Epidermal melanocyte (primary cell): ENCODE data around the gene SERPINE2.

ENCODE experiments used
- DNase-seq: peaks from one replicate; pipeline ENCODE4 v3.0.0; 2011; ENCODE audit warnings: low spot score; ENCODE audit not compliant: insufficient read length

The SERPINE2 gene

GRCh38 chr2:223978451-223978850 is 60.6 kb downstream of the SERPINE2 start:
- no peak for DNase-seq

GRCh38 chr2:223976635-223977226 is 62.4 kb downstream of the SERPINE2 start:
- DNase-seq: no peak

DNA sequence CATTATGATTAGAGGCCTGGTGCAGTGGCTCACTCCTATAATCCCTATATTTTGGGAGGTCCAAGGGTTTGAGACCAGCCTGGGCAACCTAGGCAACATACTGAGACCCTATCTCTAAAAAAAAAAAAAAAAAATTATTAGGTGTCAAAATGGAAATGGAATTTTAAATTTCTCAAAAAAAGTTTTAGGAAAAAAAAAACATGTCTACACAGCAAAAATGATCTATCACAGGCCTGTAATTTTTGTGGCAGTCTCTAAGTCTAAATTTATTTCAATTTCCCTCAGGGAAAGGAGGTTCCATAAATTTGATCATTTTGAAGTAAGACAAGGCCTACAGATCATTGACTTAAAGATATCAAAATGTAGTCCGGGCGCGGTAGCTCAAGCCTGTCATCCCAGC is 65.5 kb downstream of the SERPINE2 start:
- DNase-seq: no peak

- DNase-seq: no peak
These were observed 66.4 kb downstream of the SERPINE2 start for GRCh38 chr2:223972656-223973102.

DNA sequence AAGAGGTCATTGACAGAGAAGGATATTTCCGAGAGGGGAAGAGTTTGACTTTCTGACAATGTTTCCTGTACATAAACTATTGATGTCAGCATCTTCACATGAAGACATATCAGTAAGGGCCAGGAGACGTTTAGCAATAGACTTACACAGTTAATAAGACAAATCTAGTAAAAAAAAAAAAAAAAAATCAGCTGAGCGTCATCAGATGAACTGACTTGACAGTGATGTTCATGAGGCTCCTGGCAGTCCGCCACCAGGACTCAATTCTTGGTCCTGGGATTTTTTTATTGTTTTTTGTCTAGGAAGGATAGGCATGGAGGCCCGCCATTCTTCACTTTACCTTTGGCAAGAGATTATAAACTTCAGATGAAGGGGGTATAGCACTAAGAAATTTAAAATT is 67.4 kb downstream of the SERPINE2 start:
- DNase-seq: no peak

- DNase-seq: no peak
These were observed 68.5 kb downstream of the SERPINE2 start for GRCh38 chr2:223970343-223971128.

DNA sequence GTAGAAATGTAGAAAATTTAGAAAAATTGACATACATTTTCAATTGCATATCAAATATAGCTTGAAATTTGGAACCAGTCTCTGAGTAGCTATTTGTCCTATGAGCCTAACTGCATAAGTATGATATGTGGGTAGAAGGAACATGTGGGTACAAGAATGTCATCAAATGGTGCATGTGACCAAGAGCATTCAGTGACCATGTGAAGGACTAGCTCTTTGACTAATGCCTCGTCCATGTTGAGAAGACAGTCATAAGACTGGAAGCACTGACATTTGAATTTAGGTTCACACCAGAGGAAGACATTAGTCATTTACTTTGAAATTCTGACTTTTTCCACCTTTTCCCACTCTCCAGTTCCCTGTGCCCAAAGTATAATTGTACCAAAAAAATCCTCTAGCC is 69.2 kb downstream of the SERPINE2 start:
- no peak for DNase-seq

GRCh38 chr2:223969315-223969714 is 69.8 kb downstream of the SERPINE2 start:
- no peak for DNase-seq

GRCh38 chr2:223967981-223968380 is 71.1 kb downstream of the SERPINE2 start:
- DNase-seq: no peak

- DNase-seq: peak; percentile 49
These were observed 79.4 kb downstream of the SERPINE2 start for GRCh38 chr2:223959688-223960087.

- DNase-seq: peak; percentile 72
These were observed 81.8 kb downstream of the SERPINE2 start, which contains the start of gene MRPL44 for GRCh38 chr2:223957092-223957851. Gene MRPL44 (plus strand): TSS chr2:223957463. CDS start chr2:223957473, 10 bp downstream.

- DNase-seq: no peak
These were observed 82.8 kb downstream of the SERPINE2 start for GRCh38 chr2:223956300-223956699.

DNA sequence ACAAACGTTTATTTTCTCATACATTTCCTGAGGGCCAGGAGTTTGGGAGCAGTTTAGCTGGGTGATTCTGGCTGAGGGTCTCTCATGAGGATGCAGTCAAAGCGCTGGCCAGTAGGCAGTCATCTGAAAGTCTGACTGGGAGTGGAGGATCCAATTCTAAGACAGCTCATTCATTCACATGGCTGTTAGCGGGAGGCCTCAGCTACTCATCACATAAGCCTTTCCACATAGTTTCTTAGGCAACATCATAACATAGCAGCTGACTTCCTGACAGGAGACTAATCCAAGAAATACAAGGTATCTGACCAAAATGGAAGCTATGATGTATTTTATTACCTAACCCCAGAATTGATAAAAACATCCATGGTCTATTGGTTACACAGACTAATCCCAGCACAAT is 84.7 kb downstream of the SERPINE2 start:
- no peak for DNase-seq

DNA sequence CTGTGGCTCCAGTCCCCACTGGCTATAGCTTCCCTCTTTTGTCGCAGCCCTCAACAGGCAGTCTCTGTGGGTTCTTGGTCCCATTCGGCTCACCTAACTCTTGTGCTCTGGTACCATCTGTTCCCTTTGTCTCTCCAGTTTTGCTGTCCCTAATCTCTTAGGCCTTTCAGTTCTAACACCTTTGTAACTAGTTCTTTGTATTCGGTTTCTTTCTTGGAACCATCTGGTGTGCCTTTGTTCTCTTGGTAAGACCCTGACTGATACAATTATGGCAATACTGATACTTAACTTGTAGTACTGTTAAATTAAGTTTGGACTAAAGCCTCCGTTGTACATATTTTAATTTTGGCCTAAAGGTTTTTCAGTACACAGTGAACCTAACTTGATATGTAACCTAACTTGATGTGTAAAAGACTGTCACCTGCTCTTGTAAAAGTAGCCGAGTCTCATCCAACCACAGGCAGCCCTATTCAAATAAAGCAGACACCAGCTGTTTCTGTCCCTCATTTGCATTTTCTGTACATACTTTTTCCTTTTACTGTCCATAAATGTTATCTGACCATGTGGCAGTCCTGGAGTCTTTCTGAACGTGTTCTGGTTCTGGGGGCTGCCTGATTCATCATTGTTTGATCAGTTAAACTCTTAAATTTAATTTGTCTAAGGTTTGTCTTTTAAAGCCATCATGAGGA is 86.7 kb downstream of the SERPINE2 start:
- no peak for DNase-seq

- no peak for DNase-seq
These were observed 88.4 kb downstream of the SERPINE2 start for GRCh38 chr2:223950448-223951347.

DNA sequence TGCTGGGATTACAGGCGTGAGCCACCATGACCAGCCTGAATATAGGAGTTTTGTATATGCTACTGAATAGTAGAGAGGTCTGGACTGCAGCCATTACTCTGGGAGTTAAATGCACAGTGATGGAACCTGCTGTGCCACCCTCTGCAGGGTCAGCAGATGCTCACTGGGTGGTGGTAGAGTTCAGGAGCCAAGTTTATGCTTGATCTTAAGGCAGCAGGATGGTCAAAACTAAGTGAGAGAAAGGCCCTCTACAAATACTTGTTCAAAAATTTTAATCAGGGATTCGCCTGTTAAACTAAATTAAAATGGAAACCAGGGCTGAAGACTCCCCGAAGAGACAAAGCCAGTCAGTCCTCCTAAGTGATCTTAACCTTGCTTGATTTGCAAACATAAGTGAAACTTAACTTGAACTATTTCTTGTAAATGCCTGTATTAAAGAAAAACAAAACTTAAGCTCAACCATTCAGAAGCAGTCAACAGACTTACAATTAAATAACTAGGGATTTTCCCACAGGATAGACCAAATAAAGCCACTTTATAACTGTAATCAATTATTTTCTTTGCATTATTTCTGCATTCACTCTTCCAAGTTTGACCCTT is 89.7 kb downstream of the SERPINE2 start:
- no peak for DNase-seq

DNA sequence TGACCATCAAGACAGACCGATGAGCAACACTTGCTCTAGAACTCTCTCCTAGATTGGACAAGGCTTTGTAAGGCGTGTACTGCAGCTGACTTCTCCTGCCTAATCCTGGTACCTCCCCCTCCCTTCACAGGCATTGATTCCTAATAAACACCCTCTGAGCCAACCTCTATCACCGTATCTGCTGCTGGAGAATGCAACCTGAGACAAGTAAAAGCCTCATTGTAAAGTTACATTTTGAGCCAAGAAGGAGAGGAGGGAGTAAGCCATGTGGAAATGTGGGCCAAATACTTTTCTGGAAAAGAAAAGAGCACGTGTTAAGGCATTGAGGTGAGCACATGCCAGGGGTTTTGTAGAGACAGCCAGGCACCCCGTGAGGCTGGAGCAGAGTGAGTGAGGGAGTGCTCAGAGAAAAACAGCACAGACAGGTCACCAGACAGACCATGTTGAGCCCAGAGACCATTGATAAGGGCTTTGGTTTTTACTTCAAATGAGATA is 91.3 kb downstream of the SERPINE2 start:
- DNase-seq: no peak

DNA sequence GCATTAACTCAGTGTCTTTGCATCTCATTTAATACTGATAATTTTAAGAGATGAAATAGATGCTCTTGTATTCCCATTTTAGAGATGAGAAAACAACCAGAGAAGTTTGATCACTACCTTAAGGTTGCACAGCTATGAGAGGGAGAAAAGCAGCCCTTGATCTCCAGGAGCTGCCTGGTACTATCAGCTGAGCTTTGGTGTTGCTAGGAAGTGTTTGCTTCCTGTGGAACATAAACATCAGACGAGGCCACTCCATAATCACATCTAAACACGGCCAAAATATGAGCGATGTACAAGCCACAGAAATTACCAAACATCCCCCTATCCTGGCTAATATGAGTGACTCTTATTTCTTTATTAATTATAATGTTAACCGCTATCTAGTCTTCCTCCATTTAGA is 93.3 kb downstream of the SERPINE2 start:
- DNase-seq: no peak

DNA sequence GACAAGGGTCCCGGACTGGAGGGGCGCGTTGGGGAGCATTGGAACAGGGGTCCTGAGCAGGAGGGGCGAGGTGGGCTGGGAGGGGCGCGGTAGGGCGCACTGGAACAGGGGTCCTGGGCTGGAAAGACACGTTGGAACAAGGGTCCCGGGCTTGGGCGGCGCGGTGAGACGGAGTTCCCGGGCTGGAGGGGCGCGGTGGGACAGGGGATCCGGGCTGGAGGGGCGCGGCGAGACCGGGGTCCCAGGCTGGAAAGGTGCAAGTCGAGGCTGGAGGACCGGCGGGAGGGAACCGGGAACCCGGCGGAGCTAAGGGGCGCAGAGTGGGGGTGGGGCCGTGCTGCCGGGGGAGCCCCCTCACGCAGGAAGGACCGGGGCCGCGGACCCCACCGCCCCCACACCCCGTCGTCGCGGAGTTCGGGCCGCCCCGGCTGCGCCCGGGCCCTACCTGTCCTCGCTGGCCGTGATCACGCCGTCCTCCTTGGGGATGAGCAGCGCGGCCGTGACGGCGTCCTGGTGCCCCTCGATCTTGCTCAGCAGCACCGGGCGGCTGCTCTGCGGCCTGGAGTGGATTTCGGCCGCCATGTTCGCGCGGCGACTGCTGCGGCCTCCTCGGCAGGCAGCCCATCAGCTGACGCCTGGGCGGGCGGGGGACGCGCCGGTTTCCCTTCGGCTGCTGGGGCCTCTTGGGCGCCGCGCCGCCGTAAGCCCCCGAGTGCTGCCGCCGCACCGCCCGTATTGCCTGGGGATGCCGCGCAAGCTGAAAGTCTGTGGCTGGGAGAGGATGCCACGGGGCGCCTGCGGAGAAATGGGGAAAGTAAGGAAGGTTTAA is 94.2 kb downstream of the SERPINE2 start, which contains the start of gene WDFY1:
TSS of gene WDFY1 (minus strand) at position 633 of the 829 bp plus-strand sequence. CDS start at position 582, 51 bp downstream.
- peak; percentile 91 for DNase-seq
